Measurements from ENCODE around the gene SLFNL1. TPM values are rescaled to one million over a fixed set of nuclear protein-coding genes. Genes with fewer than 3 reads are reported as not detected.

SLFNL1 gene
- total and polyA plus RNA-seq, 2 experiments from 2014 or later = 0.14 to 0.29 TPM

- TF ChIP-seq ZNF462 (CRISPR knock-in tag; IDR thresholded peaks at IDR 0.05) (no peak), NANOG (IDR thresholded peaks at IDR 0.05; ENCODE audit: borderline replicate concordance) (no peak), JUNB (IDR thresholded peaks at IDR 0.05; ENCODE audit: unreplicated experiment) (no peak), EZH2phosphoT487 (IDR thresholded peaks at IDR 0.05; ENCODE audit: unreplicated experiment) (no peak), STAT1 (IDR thresholded peaks at IDR 0.05; ENCODE audit: unreplicated experiment) (no peak), ZNF114 (CRISPR knock-in tag; IDR thresholded peaks at IDR 0.05) (no peak)
Observed at GRCh38 chr1:41017141-41018017, 4.1 kb downstream of the SLFNL1 start (continued).

- H3K4me1 Mint-ChIP-seq = peaks cover 12% of the 10 kb centered on the region
- no peak overlapping the region for H3K4me2 ChIP-seq
- H3F3A ChIP-seq (replicated peaks; ENCODE audit: low read depth) = peaks cover 3% of the 10 kb centered on the region; the same call in 1 of the 2 replicates
- ATAC-seq (no peak), DNase-seq (ENCODE audit: low spot score) (no peak)
- no peak overlapping the region for H3K4me3 Mint-ChIP-seq
- no peaks in the 10 kb centered on the region for H3K27me3 ChIP-seq (ENCODE audit: insufficient read depth)
- no peaks in the 10 kb centered on the region for H3K9me2 ChIP-seq (ENCODE audit: insufficient read depth)
- peaks cover under 1% of the 10 kb centered on the region; the same call in 1 of the 2 replicates for H3K4me1 ChIP-seq (ENCODE audit: insufficient read depth)
- no peak overlapping the region for H2AFZ ChIP-seq
- H3K9me3 Mint-ChIP-seq = no peaks in the 10 kb centered on the region; the same call in 2 of the 3 replicates
- H4K20me1 ChIP-seq (replicated peaks; ENCODE audit: insufficient read depth) = peaks cover 15% of the 10 kb centered on the region; the same call in 1 of the 2 replicates
- H3K27ac Mint-ChIP-seq = no peak overlapping the region
- H3K36me3 Mint-ChIP-seq (ENCODE audit: low read depth) = peaks cover 58% of the 10 kb centered on the region
- no peak overlapping the region for H3K27ac ChIP-seq (ENCODE audit: low read depth)
- H3K4me3 ChIP-seq = no peak overlapping the region
- H3K27me3 Mint-ChIP-seq (ENCODE audit: insufficient read depth, low read depth, poor library complexity) = peaks cover 34% of the 10 kb centered on the region
- H3K79me2 ChIP-seq (replicated peaks; ENCODE audit: insufficient read depth) = no peaks in the 10 kb centered on the region
- H3K36me3 ChIP-seq (ENCODE audit: insufficient read depth) = peaks cover 11% of the 10 kb centered on the region; the same call in 1 of the 2 replicates
- TF ChIP-seq ZNF462 (CRISPR knock-in tag; IDR thresholded peaks at IDR 0.05) (no peak), NANOG (IDR thresholded peaks at IDR 0.05; ENCODE audit: borderline replicate concordance) (no peak), STAT1 (IDR thresholded peaks at IDR 0.05; ENCODE audit: unreplicated experiment) (no peak), ZNF331 (CRISPR knock-in tag; IDR thresholded peaks at IDR 0.05; ENCODE audit: low read depth) (no peak), POLR2AphosphoS5 (IDR thresholded peaks at IDR 0.05; ENCODE audit: low read depth) (no peak)
Observed at GRCh38 chr1:41015897-41016470, 5.5 kb downstream of the SLFNL1 start.

Measured in GM23338 (cell line).